Stimulated activated CD4-positive, alpha-beta T cell treated with anti-CD3 and anti-CD28 coated beads, Interleukin-15, amount 100 ng/mL, for 48 hours (primary cell): ENCODE results near the gene MMP21.

Source experiments
- DNase-seq, 2 donors: peaks; one replicate each; pipeline ENCODE4 v3.0.0-alpha.2; 2020; ENCODE audit warnings: low read depth in 2 of 2

Gene MMP21

GRCh38 chr10:125792342-125793300, 17.0 kb upstream of the MMP21 start:
- DNase-seq = no peak

GRCh38 chr10:125788156-125789034, 12.8 kb upstream of the MMP21 start:
- no peak for DNase-seq

GRCh38 chr10:125785791-125786190, 10.2 kb upstream of the MMP21 start:
- DNase-seq = no peak

- no peak for DNase-seq
These were observed 8.3 kb upstream of the MMP21 start for GRCh38 chr10:125783957-125784356.

- no peak for DNase-seq
These were observed 7.8 kb upstream of the MMP21 start for GRCh38 chr10:125783408-125783807.

- DNase-seq = no peak
These were observed 7.0 kb upstream of the MMP21 start for GRCh38 chr10:125782616-125783015.

GRCh38 chr10:125782054-125782453, 6.4 kb upstream of the MMP21 start:
- DNase-seq = no peak

GRCh38 chr10:125781374-125781773, 5.8 kb upstream of the MMP21 start:
- DNase-seq = no peak

- no peak for DNase-seq
These were observed 4.0 kb upstream of the MMP21 start for GRCh38 chr10:125779403-125780327.

- no peak for DNase-seq
These were observed 2.9 kb upstream of the MMP21 start for GRCh38 chr10:125778556-125778955.

GRCh38 chr10:125777806-125778205, 2.2 kb upstream of the MMP21 start:
- DNase-seq = no peak

- no peak for DNase-seq
These were observed 935 bp downstream of the MMP21 start for GRCh38 chr10:125774581-125775191.

GRCh38 chr10:125773687-125774543, 1.7 kb downstream of the MMP21 start:
- no peak for DNase-seq

- no peak for DNase-seq
These were observed 2.8 kb downstream of the MMP21 start for GRCh38 chr10:125772864-125773180.

- no peak for DNase-seq
These were observed 3.3 kb downstream of the MMP21 start for GRCh38 chr10:125772112-125772863.

- DNase-seq = no peak
These were observed 4.8 kb downstream of the MMP21 start for GRCh38 chr10:125770844-125771243.

GRCh38 chr10:125769175-125769574, 6.4 kb downstream of the MMP21 start:
- no peak for DNase-seq

- no peak for DNase-seq
These were observed 7.3 kb downstream of the MMP21 start for GRCh38 chr10:125768219-125768855.

- DNase-seq = no peak
These were observed 9.1 kb downstream of the MMP21 start for GRCh38 chr10:125766511-125766910.
